ENCODE results near the gene BCO2. TPM values are rescaled to one million over a fixed set of nuclear protein-coding genes. Genes with fewer than 3 reads are reported as not detected.

Gene BCO2
- total RNA-seq, 1 donor from 2014 or later, result 8.7 TPM

GRCh38 chr11:112249871-112250610, 74.7 kb downstream of the BCO2 start:
- DNase-seq (ENCODE audit: low spot score), result no peak

GRCh38 chr11:112253605-112254242, 78.4 kb downstream of the BCO2 start:
- no peak for DNase-seq (ENCODE audit: low spot score)

- DNase-seq (ENCODE audit: low spot score), result no peak
These were observed 79.9 kb downstream of the BCO2 start for GRCh38 chr11:112255067-112255720.

DNA sequence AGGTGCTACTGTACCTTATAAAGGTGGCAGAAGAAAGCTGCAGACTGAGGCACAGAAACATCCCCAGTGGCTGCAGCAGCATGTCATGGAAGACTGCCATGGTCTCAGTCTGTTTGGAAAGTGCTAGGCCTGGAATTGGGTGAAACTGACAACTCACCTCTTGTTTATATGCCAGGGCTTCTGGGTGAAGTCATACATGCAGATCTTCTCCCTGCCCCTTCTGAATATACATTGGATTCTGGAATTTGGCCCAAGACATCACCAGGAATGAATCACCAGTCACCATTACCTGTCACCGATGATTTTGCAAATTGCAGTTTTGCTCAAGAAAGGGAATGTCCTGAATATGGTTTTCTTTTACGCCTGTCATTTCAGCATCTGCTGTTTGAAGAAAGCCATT, 85.2 kb downstream of the BCO2 start, which contains the start of gene PLET1:
TSS of gene PLET1 (minus strand) at position 371 of the 400 bp plus-strand sequence. CDS start at position 100, 271 bp downstream.
- DNase-seq (ENCODE audit: low spot score), result no peak

DNA sequence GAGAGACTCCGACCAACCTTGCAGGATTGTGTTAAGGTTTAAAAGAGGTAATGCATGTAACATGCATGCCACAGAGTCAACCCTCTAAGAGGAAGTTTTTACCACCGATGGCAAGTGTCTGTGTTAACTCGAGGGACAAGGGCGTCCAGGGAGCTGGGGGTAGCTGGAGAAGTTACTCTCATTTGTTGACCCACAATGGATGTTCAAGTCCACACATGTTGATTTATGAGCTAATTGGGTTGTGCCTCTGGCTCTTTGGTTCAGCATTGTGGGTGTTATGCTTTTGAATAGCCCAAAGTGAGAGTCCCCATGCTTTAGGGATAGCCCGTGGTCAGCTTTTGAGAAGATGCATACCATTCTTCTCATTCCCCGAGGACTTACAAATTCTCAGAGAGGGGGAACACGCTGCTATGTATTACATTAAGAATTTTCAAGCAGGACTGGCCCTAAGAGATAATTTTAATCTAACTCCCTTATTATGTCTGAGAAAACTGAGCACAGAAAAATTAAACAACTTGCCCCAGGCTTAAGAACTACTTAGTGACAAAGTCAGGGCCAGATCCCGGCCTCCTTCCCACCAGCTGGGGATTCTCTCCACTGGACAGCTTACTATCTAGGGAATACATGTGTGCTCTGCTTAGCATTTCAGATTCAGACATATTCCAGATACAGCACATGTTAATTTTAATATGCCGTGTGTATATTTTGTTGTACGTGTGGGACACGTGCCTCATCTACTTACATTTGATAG, 90.5 kb downstream of the BCO2 start:
- no peak for DNase-seq (ENCODE audit: low spot score)

- DNase-seq (ENCODE audit: low spot score), result no peak
These were observed 91.1 kb downstream of the BCO2 start for GRCh38 chr11:112266410-112266778.

DNA sequence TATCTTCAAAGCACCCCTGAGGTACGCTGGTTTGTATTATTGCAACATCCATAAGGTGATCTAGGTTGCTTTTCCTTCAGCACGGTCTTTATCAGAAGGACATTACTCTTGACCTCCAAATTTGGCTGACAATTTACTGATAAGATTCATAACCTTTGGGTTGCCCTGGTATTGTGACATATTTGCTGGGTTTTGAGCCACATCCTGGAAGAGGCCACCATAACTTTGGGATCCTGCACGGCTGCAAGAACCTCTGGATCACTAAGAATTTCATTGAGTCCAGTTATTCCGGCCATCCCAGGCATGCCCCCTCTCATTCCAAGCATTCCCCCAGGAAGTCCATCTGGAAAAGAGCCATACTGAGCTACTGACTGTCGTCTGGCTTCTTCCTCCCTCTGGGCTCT, 91.9 kb downstream of the BCO2 start:
- no peak for DNase-seq (ENCODE audit: low spot score)

- no peak for DNase-seq (ENCODE audit: low spot score)
These were observed 93.1 kb downstream of the BCO2 start for GRCh38 chr11:112268406-112268805.

Other genes starting within 250 kb of the BCO2 start
- 24.7 TPM for gene DIXDC1, start 238.2 kb upstream of the BCO2 start, total RNA-seq
- 35.6 TPM for gene DLAT, start 150.1 kb upstream of the BCO2 start, total RNA-seq
- 3.4 TPM for gene PIH1D2, start 101.5 kb upstream of the BCO2 start, total RNA-seq
- gene NKAPD1, start 101.2 kb upstream of the BCO2 start, total RNA-seq, result 16.4 TPM
- gene TIMM8B, start 88.8 kb upstream of the BCO2 start, total RNA-seq, result 54.8 TPM
- gene SDHD, start 88.6 kb upstream of the BCO2 start, total RNA-seq, result 113 TPM
- 20.0 TPM for gene IL18, start 11.4 kb upstream of the BCO2 start, total RNA-seq
- gene TEX12, start 8.1 kb upstream of the BCO2 start, total RNA-seq, result 0.68 TPM
- gene PTS, start 50.9 kb downstream of the BCO2 start, total RNA-seq, result 44.5 TPM
- not detected for gene PLET1, start 85.3 kb downstream of the BCO2 start, total RNA-seq

Measured in ureter (tissue), 1 donor.